Measurements from ENCODE around the gene IGF1R.

Gene IGF1R

DNA sequence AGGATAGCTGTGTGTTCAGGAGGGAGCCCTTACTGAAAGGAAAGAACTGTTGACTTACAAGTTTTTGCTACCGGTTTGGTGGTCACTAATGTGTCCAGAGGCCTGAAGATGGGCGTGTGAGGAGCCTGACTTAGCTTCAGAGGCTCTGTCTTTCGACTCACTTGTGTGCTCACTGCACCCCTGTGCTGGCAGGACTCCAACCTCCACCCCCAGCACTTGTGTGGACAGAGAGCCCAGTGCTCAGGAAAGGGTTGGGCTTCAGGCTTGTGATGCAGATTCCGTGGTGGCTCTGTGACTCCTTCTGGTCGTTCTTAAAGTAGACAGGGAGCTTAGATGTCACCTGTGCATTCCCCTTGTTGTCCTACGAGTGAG lies 258.4 kb downstream of the IGF1R start:
- Histone ChIP-seq H3K9ac (ENCODE audit: low read depth, low read length) (peak overlapping the region; percentile 67), H3K4me3 (ENCODE audit: low read length) (no peak overlapping the region), H3K4me1 (ENCODE audit: control insufficient read depth, insufficient read depth, low read length) (peaks cover 50% of the 10 kb centered on the region), H3K27me3 (ENCODE audit: control insufficient read depth, insufficient read depth, low read length) (no peaks in the 10 kb centered on the region), H3K4me2 (ENCODE audit: low read length) (peak overlapping the region; percentile 24), H3K36me3 (ENCODE audit: insufficient read depth, low read length) (peaks cover 39% of the 10 kb centered on the region), H3K9me3 (replicated peaks; ENCODE audit: low read length) (no peaks in the 10 kb centered on the region)

DNA sequence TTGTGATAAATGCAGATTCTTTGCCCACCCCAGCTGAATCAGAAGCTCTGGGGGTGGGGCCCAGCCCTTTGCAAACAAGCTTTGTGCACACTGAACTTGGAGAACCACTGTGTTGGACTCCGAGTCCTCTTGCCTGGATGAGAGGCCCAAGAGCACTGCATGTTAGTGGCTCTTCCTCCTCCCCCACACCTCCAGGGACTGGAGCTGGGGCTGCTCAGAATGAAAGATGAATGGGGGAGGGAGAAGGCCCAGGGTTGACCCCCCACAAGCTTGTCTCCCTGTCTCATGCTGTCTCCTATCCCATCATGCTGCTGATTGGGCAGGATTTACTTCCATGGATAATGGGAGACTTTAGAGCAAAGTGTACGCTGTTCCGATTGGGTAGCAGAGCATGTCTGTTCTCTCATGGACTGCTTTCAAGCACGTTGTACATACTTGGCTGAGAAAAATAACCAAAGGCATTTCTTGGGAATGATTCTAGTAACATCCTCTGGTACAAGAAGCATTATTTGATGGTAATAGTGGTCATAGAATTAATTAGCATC lies 259.7 kb downstream of the IGF1R start:
- peaks cover 45% of the 10 kb centered on the region for H3K4me1 ChIP-seq (ENCODE audit: control insufficient read depth, insufficient read depth, low read length)
- H3K9me3 ChIP-seq (replicated peaks; ENCODE audit: low read length), result no peaks in the 10 kb centered on the region
- no peak overlapping the region for H3K9ac ChIP-seq (ENCODE audit: low read depth, low read length)
- no peak overlapping the region for H3K4me2 ChIP-seq (ENCODE audit: low read length)
- H3K4me3 ChIP-seq (ENCODE audit: low read length), result no peak overlapping the region
- H3K36me3 ChIP-seq (ENCODE audit: insufficient read depth, low read length), result peaks cover 48% of the 10 kb centered on the region
- no peaks in the 10 kb centered on the region for H3K27me3 ChIP-seq (ENCODE audit: control insufficient read depth, insufficient read depth, low read length)

DNA sequence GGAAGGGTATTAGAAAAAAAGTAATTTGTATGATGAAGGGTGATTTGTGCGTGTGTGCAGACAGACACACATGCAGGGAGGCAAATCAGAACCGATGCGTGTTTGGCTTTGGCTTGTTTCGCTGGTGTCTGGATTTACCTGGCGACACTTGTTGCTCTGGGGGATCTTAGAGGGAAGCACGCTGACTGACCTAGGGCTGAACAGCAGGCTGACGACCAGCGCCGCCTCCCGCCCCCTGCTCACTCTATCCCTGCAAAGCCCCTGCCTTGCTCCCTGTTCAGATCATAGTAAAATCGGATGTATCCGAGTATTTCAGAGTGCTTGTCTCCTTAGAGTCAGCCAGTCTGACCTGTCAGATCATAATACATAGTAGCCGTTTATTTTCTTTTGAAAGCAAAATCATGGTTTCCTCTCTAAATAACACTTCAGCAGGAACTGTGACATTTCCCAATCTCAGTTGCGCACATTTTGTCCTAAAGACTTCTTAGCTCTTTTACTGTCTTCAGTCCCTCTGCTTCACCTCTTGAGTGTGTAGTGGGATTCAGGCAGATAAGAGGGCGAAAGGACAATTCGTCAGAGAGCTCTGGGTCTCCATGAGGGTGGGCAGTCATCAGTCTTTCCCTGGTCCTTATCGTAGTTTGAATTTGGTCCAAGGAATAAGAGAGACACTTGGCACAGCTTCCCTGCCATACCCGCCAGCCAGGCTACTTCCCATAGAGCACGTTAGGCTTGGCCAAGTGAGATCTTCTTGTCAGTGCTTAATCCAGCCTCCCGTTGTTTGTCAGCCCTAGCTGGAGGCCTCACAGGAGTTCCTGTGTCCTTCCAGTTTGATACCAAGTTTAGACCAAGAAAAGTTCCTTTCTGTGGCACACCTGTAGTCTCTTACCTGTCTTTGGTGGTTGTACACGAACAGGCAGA lies 261.9 kb downstream of the IGF1R start:
- Histone ChIP-seq H3K36me3 (ENCODE audit: insufficient read depth, low read length) (peaks cover 55% of the 10 kb centered on the region), H3K9ac (ENCODE audit: low read depth, low read length) (no peak overlapping the region), H3K4me2 (ENCODE audit: low read length) (no peak overlapping the region), H3K4me1 (ENCODE audit: control insufficient read depth, insufficient read depth, low read length) (peaks cover 38% of the 10 kb centered on the region), H3K9me3 (replicated peaks; ENCODE audit: low read length) (no peaks in the 10 kb centered on the region), H3K4me3 (ENCODE audit: low read length) (no peak overlapping the region), H3K27me3 (ENCODE audit: control insufficient read depth, insufficient read depth, low read length) (no peaks in the 10 kb centered on the region)

DNA sequence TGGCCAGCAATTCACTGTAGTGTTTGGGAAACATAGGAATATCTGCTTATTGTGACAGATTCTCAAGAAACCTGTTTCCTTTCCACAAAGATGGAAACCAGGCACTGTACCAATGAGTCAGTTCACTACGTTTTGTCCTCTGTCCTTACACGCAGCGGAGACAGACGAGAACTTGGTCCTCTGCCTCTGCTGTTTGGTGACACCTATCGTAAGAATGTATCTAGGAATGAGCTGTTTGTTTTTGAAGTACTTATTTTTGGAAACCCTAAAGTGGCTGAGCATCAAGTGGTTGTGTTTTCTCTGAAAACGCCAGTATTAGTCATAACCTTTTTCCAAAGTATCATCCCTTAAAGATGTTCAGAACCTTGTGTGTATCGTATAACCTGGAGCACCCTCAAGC lies 266.3 kb downstream of the IGF1R start:
- peak overlapping the region; percentile 72 for H3K9ac ChIP-seq (ENCODE audit: low read depth, low read length)

DNA sequence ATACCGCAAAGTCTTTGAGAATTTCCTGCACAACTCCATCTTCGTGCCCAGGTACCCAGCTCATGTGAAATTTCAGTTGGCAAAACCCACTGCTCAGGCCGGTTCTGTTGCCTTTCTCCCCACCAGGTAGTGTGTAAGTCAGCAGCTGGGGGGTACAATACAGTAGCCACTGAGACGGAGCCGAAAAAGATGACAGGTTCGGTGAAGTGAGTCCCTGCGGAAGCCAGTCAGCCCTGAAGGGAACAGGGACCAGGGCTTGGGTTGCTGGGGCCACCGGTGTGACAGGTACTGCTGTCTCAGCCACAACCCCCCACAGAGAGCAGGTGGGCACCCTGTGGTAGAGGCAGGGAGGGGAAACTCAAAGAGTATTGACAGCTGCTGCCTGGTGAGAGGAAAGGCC lies 268.5 kb downstream of the IGF1R start:
- H3K4me3 ChIP-seq (ENCODE audit: low read length), result no peak overlapping the region
- H3K27me3 ChIP-seq (ENCODE audit: control insufficient read depth, insufficient read depth, low read length), result no peaks in the 10 kb centered on the region
- peaks cover 74% of the 10 kb centered on the region for H3K36me3 ChIP-seq (ENCODE audit: insufficient read depth, low read length)
- no peak overlapping the region for H3K9ac ChIP-seq (ENCODE audit: low read depth, low read length)
- H3K4me1 ChIP-seq (ENCODE audit: control insufficient read depth, insufficient read depth, low read length), result peaks cover 23% of the 10 kb centered on the region
- H3K4me2 ChIP-seq (ENCODE audit: low read length), result no peak overlapping the region
- no peaks in the 10 kb centered on the region for H3K9me3 ChIP-seq (replicated peaks; ENCODE audit: low read length)

More for the DNA sequence above, 266.3 kb downstream of the IGF1R start:
- peaks cover 79% of the 10 kb centered on the region for H3K36me3 ChIP-seq (ENCODE audit: insufficient read depth, low read length)
- H3K9me3 ChIP-seq (replicated peaks; ENCODE audit: low read length), result no peaks in the 10 kb centered on the region
- H3K4me1 ChIP-seq (ENCODE audit: control insufficient read depth, insufficient read depth, low read length), result peaks cover 23% of the 10 kb centered on the region
- H3K27me3 ChIP-seq (ENCODE audit: control insufficient read depth, insufficient read depth, low read length), result no peaks in the 10 kb centered on the region
- H3K4me2 ChIP-seq (ENCODE audit: low read length), result peak overlapping the region; percentile 50
- peak overlapping the region; percentile 6 for H3K4me3 ChIP-seq (ENCODE audit: low read length)

DNA sequence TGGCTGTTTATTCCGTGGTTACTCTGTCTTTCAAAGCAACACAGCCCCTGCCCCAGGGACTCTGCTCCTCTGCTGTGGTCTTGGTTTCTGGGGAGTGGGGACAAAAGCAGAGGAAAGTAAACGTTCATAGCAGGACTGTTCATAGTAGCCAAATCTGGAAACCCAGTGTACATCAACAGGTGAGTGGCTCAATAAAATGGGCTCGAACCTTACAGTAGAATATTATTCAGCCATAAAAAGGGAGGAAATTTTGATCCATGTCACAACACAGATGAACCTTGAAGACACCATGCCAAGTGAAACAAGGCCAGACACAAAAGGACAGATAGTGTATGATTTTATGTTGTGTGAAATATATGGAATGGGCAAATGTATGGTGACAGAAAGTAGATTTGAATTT lies 269.1 kb downstream of the IGF1R start:
- Histone ChIP-seq H3K4me2 (ENCODE audit: low read length) (no peak overlapping the region), H3K36me3 (ENCODE audit: insufficient read depth, low read length) (peaks cover 74% of the 10 kb centered on the region), H3K4me3 (ENCODE audit: low read length) (no peak overlapping the region), H3K27me3 (ENCODE audit: control insufficient read depth, insufficient read depth, low read length) (no peaks in the 10 kb centered on the region), H3K9me3 (replicated peaks; ENCODE audit: low read length) (no peaks in the 10 kb centered on the region), H3K4me1 (ENCODE audit: control insufficient read depth, insufficient read depth, low read length) (peaks cover 23% of the 10 kb centered on the region), H3K9ac (ENCODE audit: low read depth, low read length) (no peak overlapping the region)

DNA sequence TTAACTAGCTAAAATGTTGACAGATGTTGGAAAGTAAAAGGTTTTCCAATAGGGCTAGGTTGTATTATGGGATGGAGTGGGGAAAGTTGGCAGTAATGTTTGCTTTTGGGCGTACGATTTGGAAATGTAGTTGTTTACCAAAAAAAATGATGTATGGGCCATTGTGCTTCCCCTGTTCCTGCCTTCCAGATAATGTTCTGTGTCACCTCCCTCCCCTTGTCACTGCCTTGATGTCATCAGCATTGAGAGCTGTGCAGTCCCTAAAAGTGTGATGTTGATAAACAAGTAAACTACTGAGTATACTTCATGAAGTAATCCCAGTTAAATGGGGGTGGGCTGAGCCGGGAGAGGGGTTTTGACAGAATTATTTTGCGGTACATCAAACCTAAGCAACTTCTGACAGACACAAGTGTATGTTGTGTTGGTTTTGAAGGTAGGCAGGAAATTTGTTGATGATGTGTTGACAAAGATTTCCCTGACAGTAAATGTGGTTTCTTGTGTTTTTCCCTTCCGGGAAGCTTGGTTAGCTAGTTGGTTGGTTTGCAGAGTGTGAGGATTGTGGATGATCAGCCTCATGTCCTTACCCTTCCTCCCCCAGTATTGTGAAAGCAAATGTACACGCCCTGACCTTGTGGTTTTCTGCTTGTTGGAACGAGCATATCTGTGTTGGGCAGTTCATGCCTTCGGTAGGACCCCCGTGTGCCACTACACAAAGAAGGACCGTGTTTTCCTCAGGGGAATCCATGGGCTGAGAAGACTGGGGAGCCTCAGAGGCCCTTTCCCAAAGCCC lies 271.9 kb downstream of the IGF1R start:
- H3K9ac ChIP-seq (ENCODE audit: low read depth, low read length), result no peak overlapping the region
- peaks cover 85% of the 10 kb centered on the region for H3K36me3 ChIP-seq (ENCODE audit: insufficient read depth, low read length)
- H3K27me3 ChIP-seq (ENCODE audit: control insufficient read depth, insufficient read depth, low read length), result no peaks in the 10 kb centered on the region
- H3K9me3 ChIP-seq (replicated peaks; ENCODE audit: low read length), result no peaks in the 10 kb centered on the region
- H3K4me1 ChIP-seq (ENCODE audit: control insufficient read depth, insufficient read depth, low read length), result peaks cover 7% of the 10 kb centered on the region
- H3K4me3 ChIP-seq (ENCODE audit: low read length), result no peak overlapping the region
- no peak overlapping the region for H3K4me2 ChIP-seq (ENCODE audit: low read length)

DNA sequence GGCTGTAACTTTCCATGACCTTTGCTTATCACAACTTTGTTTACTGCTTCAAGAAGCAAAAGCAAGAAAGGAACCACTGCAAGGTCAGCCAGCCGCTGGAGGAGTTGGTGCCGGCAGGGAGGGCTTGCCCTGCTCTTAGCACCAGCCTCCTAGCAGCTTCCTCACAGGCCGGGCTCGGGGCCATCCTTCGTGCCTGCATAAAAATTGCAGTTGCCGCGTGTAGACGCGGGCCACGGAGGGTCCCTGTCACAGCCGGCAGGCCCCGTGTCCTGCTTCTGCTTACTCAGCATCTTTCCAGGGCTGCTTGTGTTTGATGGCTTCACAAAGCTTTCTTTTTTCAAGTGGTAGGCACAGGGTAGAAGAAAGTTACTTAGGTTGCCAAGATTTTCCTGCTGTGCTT lies 274.8 kb downstream of the IGF1R start:
- Histone ChIP-seq H3K27me3 (ENCODE audit: control insufficient read depth, insufficient read depth, low read length) (no peaks in the 10 kb centered on the region), H3K4me1 (ENCODE audit: control insufficient read depth, insufficient read depth, low read length) (no peaks in the 10 kb centered on the region), H3K9me3 (replicated peaks; ENCODE audit: low read length) (no peaks in the 10 kb centered on the region), H3K4me2 (ENCODE audit: low read length) (no peak overlapping the region), H3K36me3 (ENCODE audit: insufficient read depth, low read length) (peaks cover 86% of the 10 kb centered on the region), H3K4me3 (ENCODE audit: low read length) (no peak overlapping the region), H3K9ac (ENCODE audit: low read depth, low read length) (no peak overlapping the region)

DNA sequence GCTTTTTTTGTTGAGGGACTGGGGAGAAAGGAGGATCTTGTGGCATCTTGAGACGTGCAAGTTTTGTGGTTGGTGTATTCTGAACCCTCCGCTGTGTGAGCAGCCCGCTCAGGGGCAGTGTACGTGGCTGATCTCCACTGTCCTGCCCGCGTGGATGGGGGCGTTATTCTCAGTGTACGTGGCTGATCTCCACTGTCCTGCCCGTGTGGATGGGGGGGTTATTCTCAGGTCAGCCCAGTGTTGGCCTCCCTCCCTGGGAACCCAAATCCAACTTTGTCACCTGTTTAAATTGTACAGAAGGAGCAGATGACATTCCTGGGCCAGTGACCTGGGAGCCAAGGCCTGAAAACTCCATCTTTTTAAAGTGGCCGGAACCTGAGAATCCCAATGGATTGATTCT lies 275.2 kb downstream of the IGF1R start:
- no peak overlapping the region for H3K4me3 ChIP-seq (ENCODE audit: low read length)
- peaks cover 84% of the 10 kb centered on the region for H3K36me3 ChIP-seq (ENCODE audit: insufficient read depth, low read length)
- H3K9ac ChIP-seq (ENCODE audit: low read depth, low read length), result no peak overlapping the region
- H3K4me1 ChIP-seq (ENCODE audit: control insufficient read depth, insufficient read depth, low read length), result no peaks in the 10 kb centered on the region
- H3K9me3 ChIP-seq (replicated peaks; ENCODE audit: low read length), result no peaks in the 10 kb centered on the region
- no peak overlapping the region for H3K4me2 ChIP-seq (ENCODE audit: low read length)
- no peaks in the 10 kb centered on the region for H3K27me3 ChIP-seq (ENCODE audit: control insufficient read depth, insufficient read depth, low read length)

DNA sequence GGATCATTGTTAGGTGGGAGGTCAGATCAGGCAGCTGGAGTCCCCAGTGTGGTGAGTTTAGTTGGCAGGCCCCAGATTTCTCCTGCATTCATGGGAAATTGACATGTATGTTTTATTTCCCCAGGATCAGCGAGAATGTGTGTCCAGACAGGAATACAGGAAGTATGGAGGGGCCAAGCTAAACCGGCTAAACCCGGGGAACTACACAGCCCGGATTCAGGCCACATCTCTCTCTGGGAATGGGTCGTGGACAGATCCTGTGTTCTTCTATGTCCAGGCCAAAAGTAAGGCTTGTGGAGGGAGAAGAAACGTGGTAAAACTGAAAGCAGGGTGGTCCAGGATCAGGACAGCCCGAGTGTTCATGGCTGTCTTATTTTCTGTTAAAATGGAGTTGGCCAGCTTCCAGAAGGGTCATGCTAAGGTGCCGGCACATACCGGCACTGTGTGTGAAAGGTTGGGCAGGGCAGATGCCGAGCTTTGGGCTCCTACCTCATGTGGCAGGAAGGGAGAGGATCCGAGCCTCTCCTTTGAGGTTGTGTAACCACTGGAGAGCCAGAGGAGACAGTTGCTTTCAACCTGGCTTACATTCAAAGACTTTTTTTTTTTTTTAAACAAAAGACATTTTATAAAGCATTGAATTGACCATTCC lies 276.2 kb downstream of the IGF1R start:
- H3K9me3 ChIP-seq (replicated peaks; ENCODE audit: low read length), result no peaks in the 10 kb centered on the region
- H3K4me3 ChIP-seq (ENCODE audit: low read length), result no peak overlapping the region
- no peak overlapping the region for H3K4me2 ChIP-seq (ENCODE audit: low read length)
- no peak overlapping the region for H3K9ac ChIP-seq (ENCODE audit: low read depth, low read length)
- no peaks in the 10 kb centered on the region for H3K27me3 ChIP-seq (ENCODE audit: control insufficient read depth, insufficient read depth, low read length)
- no peaks in the 10 kb centered on the region for H3K4me1 ChIP-seq (ENCODE audit: control insufficient read depth, insufficient read depth, low read length)
- H3K36me3 ChIP-seq (ENCODE audit: insufficient read depth, low read length), result peaks cover 81% of the 10 kb centered on the region

DNA sequence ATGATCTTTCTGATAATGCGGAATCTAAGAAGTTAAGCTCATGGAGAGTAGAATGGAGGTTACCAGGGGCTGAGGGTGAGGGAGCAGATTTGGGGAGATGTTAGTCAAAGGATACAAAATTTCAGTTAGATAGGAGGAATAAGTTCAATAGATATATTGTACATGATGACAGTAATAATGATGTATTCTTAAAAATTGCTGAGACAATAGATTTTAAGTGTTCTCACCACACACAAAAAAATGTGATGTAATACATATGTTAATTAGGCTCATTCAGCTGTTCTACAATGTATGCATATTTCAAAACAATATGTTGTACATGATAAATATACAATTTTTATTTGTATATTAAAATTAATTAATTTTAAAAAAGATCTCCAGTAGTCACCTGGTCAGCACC lies 277.9 kb downstream of the IGF1R start:
- no peak overlapping the region for H3K9ac ChIP-seq (ENCODE audit: low read depth, low read length)
- H3K9me3 ChIP-seq (replicated peaks; ENCODE audit: low read length), result no peaks in the 10 kb centered on the region
- H3K4me3 ChIP-seq (ENCODE audit: low read length), result no peak overlapping the region
- no peaks in the 10 kb centered on the region for H3K27me3 ChIP-seq (ENCODE audit: control insufficient read depth, insufficient read depth, low read length)
- peaks cover 84% of the 10 kb centered on the region for H3K36me3 ChIP-seq (ENCODE audit: insufficient read depth, low read length)
- H3K4me1 ChIP-seq (ENCODE audit: control insufficient read depth, insufficient read depth, low read length), result no peaks in the 10 kb centered on the region
- no peak overlapping the region for H3K4me2 ChIP-seq (ENCODE audit: low read length)

Measured in skeletal muscle satellite cell (primary cell).